K562 (cell line): ENCODE measurements around the gene ZBTB32. TPM values are rescaled to one million over a fixed set of nuclear protein-coding genes. Genes with fewer than 3 reads are reported as not detected.

Experiments
- CREB1 ChIP-seq, 2 experiments: sonication (generic) in 1 of 2; formaldehyde crosslinking in 1 of 2; IDR thresholded peaks; 2 replicates each; pipeline versions ENCODE4 v1.6.1 to v1.8.0; 2012 to 2022; ENCODE audit warnings: inconsistent platforms in 1 of 2, mild to moderate bottlenecking in 1 of 2, missing genetic modification reagents in 1 of 2, moderate library complexity in 1 of 2
- DLX4 ChIP-seq: fragments of 250-450 bp; sonication (Bioruptor Pico); IDR thresholded peaks from 2 replicates; pipeline ENCODE4 v1.6.1; 2021; ENCODE audit warnings: mild to moderate bottlenecking
- DMBX1 ChIP-seq: fragments of 250-450 bp; sonication (Bioruptor Pico); IDR thresholded peaks from 2 replicates; pipeline ENCODE4 v1.8.0; 2022; ENCODE audit warnings: inconsistent platforms, mild to moderate bottlenecking, moderate library complexity, borderline replicate concordance
- FOXA3 ChIP-seq, 2 experiments: fragments of 450-650 bp in 1 of 2; sonication (generic) in 1 of 2; formaldehyde crosslinking; IDR thresholded peaks in 1 of 2; conservative IDR thresholded peaks in 1 of 2; 2 replicates each; pipeline versions ENCODE4 v1.4.0 to v1.8.0; 2020 to 2022; ENCODE audit warnings: mild to moderate bottlenecking in 2 of 2, missing genetic modification reagents in 1 of 2
- JUN ChIP-seq, 2 experiments: sonication (generic) in 1 of 2; formaldehyde crosslinking in 1 of 2; IDR thresholded peaks; 2 replicates each; pipeline versions ENCODE4 v1.6.1 to v1.8.0; 2012 to 2022; ENCODE audit warnings: borderline replicate concordance in 2 of 2, mild to moderate bottlenecking in 2 of 2, improper control_type of control experiment in 1 of 2, low read depth in 1 of 2, low read length in 1 of 2, missing genetic modification reagents in 1 of 2
- LCOR ChIP-seq: sonication (generic); formaldehyde crosslinking; IDR thresholded peaks from 2 replicates; pipeline ENCODE4 v1.8.0; 2022; ENCODE audit warnings: mild to moderate bottlenecking, missing genetic modification reagents
- MED1 ChIP-seq: sonication (generic); formaldehyde crosslinking; IDR thresholded peaks from 2 replicates; pipeline ENCODE4 v1.8.1; 2023; ENCODE audit warnings: missing genetic modification reagents, borderline replicate concordance
- MTA1 ChIP-seq: fragments of 450-650 bp; IDR thresholded peaks from 2 replicates; pipeline ENCODE4 v1.6.1; 2017; ENCODE audit warnings: borderline replicate concordance
- MYBL2 ChIP-seq, 2 experiments: fragments of 450-650 bp in 1 of 2; sonication (generic) in 1 of 2; formaldehyde crosslinking in 1 of 2; IDR thresholded peaks; 2 replicates each; pipeline versions ENCODE4 v1.6.1 to v1.8.1; 2017 to 2022; ENCODE audit warnings: borderline replicate concordance in 1 of 2, inconsistent platforms in 1 of 2, low read depth in 1 of 2, mild to moderate bottlenecking in 1 of 2, missing genetic modification reagents in 1 of 2, moderate library complexity in 1 of 2
- POLR2A ChIP-seq: fragments of 450-650 bp; conservative IDR thresholded peaks from 2 replicates; pipeline ENCODE4 v1.6.1; 2016
- POLR2G ChIP-seq: fragments of 200-400 bp; formaldehyde crosslinking; IDR thresholded peaks from 2 replicates; pipeline ENCODE4 v1.6.1; 2017; ENCODE audit warnings: low read depth, mild to moderate bottlenecking, antibody characterized with exemption, low read length, moderate library complexity
- SIRT6 ChIP-seq: IDR thresholded peaks from one replicate; pipeline ENCODE4 v1.6.1; 2012; ENCODE audit warnings: low read depth, mild to moderate bottlenecking, control low read depth, inconsistent platforms, low read length, moderate library complexity
- SRSF3 ChIP-seq: fragments of 200-400 bp; formaldehyde crosslinking; IDR thresholded peaks from 2 replicates; pipeline ENCODE4 v1.6.1; 2016; ENCODE audit warnings: mild to moderate bottlenecking, low read length, moderate library complexity; ENCODE audit not compliant: insufficient read depth
- TAF7 ChIP-seq: fragments of 450-650 bp; IDR thresholded peaks from 2 replicates; pipeline ENCODE4 v1.6.1; 2016; ENCODE audit warnings: missing genetic modification characterization, missing compliant biosample characterization
- U2AF1 ChIP-seq: fragments of 200-400 bp; formaldehyde crosslinking; optimal IDR thresholded peaks from 2 replicates; pipeline ENCODE3; 2017; ENCODE audit warnings: mild to moderate bottlenecking, low read depth, low read length, moderate library complexity
- ZNF140 ChIP-seq: fragments of 250-450 bp; sonication (Bioruptor Pico); IDR thresholded peaks from 2 replicates; pipeline ENCODE4 v1.8.0; 2021; ENCODE audit warnings: moderate library complexity, mild to moderate bottlenecking, inconsistent platforms
- ZNF175 ChIP-seq: fragments of 200-800 bp; sonication (Bioruptor generic); IDR thresholded peaks from 2 replicates; pipeline ENCODE4 v1.6.1; 2016; ENCODE audit warnings: low read depth, mild to moderate bottlenecking, missing genetic modification characterization, missing compliant biosample characterization
- ZNF707 ChIP-seq: fragments of 250-450 bp; sonication (Bioruptor Pico); conservative IDR thresholded peaks from 2 replicates; pipeline ENCODE4 v1.8.0; 2022; ENCODE audit warnings: inconsistent platforms, mild to moderate bottlenecking, moderate library complexity
- polyA plus RNA-seq, 8 experiments: library from polyadenylated mRNA; depleted of rRNA in 4 of 8; stranded (reverse) in 5 of 8; unstranded in 3 of 8; fragments of >200 nt; fragmentation: Nextera tagmentation in 2 of 8; fragmentation: Illumina TruSeq in 1 of 8; extraction: Ambion mirVana in 2 of 8; extraction: Trizol in 1 of 8; gene quantifications; 2 replicates each; pipeline versions ENCODE4 v1.2.1 to v1.2.3, GENCODE V29; 2011 to 2014; ENCODE audit warnings: inconsistent platforms in 1 of 8, missing spikeins in 1 of 8
- total RNA-seq, 7 experiments: library from RNA; depleted of rRNA in 6 of 7; stranded (reverse); fragments of >200 nt in 6 of 7; fragmentation: Illumina TruSeq in 2 of 7; extraction: Trizol in 2 of 7; gene quantifications; 2 replicates each; pipeline versions ENCODE4 v1.2.1 to v1.2.3, GENCODE V29; 2011 to 2021; ENCODE audit warnings: low replicate concordance in 1 of 7
- TF ChIP-seq, protein P1 (sequence below): fragments of 450-650 bp; IDR thresholded peaks from 2 replicates; pipeline ENCODE4 v1.6.1; 2016; ENCODE audit warnings: antibody characterized with exemption
- TF ChIP-seq, protein P2 (sequence below): fragments of 250-450 bp; sonication (Bioruptor Pico); IDR thresholded peaks from 2 replicates; pipeline ENCODE4 v1.4.0; 2020

Gene ZBTB32
- total and polyA plus RNA-seq, 9 of the 15 experiments (the other 6 are each of a cell fraction or from before 2014, with no cell fraction given), result 0.20 TPM; not detected in 8

DNA sequence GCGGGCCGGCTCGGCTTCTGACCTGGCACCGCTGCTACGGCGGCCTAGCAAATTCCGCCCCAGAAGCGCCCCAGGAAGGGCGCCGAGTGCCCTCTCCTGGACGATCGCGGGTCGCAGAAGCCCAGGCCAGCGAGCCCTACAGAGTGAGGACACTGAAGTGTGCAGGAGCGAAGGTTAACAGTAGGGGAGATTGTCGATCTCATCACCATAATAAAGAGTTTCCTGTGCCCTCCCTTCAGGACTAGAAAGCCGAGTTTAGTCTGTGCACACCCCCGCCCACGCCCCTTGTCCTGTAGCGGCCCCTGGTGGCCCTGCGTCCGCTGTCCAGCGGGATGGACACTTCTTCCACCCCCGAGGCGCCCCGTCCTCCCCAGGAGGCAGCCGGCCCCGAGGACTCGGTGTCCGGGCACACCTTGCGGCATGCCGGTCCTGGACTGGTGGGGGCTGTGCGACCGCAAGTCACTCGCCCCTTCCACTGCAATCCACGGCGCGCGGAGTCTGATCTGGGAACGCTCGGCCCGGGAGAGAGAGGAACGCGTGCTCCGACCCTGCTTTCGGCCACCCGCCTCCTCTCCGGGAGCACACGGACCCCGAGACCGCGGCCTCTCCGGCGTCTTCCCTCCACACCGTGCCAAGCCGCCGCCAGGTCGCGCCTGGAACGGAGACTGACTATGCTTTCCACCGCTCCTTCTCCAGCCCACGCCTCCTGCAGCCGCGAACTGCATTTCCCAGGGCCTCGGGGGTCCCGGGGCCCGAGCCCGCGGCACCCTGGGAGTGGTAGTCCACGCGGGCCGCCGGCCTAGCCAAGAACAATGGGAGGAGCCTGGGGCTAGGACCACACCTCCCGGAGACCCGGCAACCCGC, 12.7 kb downstream of the ZBTB32 start (continued):
- no peak for TF ChIP-seq SRSF3
- TF ChIP-seq TAF7 (tag), result no peak
- no peak for TF ChIP-seq SIRT6
- no peak for TF ChIP-seq MED1
- TF ChIP-seq, protein P1, sequence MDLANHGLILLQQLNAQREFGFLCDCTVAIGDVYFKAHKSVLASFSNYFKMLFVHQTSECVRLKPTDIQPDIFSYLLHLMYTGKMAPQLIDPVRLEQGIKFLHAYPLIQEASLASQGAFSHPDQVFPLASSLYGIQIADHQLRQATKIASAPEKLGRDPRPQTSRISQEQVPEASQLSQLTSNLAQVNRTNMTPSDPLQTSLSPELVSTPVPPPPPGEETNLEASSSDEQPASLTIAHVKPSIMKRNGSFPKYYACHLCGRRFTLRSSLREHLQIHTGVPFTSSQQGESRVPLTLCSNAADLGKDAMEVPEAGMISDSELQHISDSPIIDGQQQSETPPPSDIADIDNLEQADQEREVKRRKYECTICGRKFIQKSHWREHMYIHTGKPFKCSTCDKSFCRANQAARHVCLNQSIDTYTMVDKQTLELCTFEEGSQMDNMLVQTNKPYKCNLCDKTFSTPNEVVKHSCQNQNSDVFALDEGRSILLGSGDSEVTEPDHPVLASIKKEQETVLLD, result no peak
- TF ChIP-seq POLR2A, result peak; percentile 63
- TF ChIP-seq, protein P2, sequence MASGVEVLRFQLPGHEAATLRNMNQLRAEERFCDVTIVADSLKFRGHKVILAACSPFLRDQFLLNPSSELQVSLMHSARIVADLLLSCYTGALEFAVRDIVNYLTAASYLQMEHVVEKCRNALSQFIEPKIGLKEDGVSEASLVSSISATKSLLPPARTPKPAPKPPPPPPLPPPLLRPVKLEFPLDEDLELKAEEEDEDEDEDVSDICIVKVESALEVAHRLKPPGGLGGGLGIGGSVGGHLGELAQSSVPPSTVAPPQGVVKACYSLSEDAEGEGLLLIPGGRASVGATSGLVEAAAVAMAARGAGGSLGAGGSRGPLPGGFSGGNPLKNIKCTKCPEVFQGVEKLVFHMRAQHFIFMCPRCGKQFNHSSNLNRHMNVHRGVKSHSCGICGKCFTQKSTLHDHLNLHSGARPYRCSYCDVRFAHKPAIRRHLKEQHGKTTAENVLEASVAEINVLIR (CRISPR knock-in tag), result no peak
- TF ChIP-seq JUN (IDR thresholded peaks at IDR 0.05; ENCODE audit: borderline replicate concordance, low read depth, low read length), result 0 out of 2 replicates have a peak, but pooled peaks have one; percentile 15
- TF ChIP-seq JUN (CRISPR knock-in tag; IDR thresholded peaks at IDR 0.05; ENCODE audit: borderline replicate concordance), result no peak
- TF ChIP-seq ZNF175 (CRISPR knock-in tag), result 0 out of 2 replicates have a peak, but pooled peaks have one; percentile 60
- no peak for TF ChIP-seq MYBL2 (IDR thresholded peaks at IDR 0.05; ENCODE audit: low read depth)
- TF ChIP-seq MYBL2 (CRISPR knock-in tag; IDR thresholded peaks at IDR 0.05; ENCODE audit: borderline replicate concordance), result no peak
- peak; percentile 51; the same call in 1 of the 2 replicates for TF ChIP-seq DMBX1
- no peak for TF ChIP-seq ZNF140
- no peak for TF ChIP-seq ZNF707 (CRISPR knock-in tag)
- peak; percentile 88 for TF ChIP-seq POLR2G
- TF ChIP-seq U2AF1, result peak; percentile 66
- TF ChIP-seq CREB1 (IDR thresholded peaks at IDR 0.05), result no peak
- peak; percentile 17; the same call in 1 of the 2 replicates for TF ChIP-seq CREB1 (CRISPR knock-in tag; IDR thresholded peaks at IDR 0.05)
- 0 out of 4 replicates have a peak, but pooled peaks of 1 of the 2 experiments have one; percentile 62 for TF ChIP-seq FOXA3 (CRISPR knock-in tag; conservative IDR thresholded peaks at IDR 0.05 in 1 of 2, IDR thresholded peaks at IDR 0.05 in 1 of 2)
- peak; percentile 86 for TF ChIP-seq LCOR (CRISPR knock-in tag)
- peak; percentile 78; the same call in 1 of the 2 replicates for TF ChIP-seq MTA1
- TF ChIP-seq DLX4 (CRISPR knock-in tag), result no peak
